Retinal pigment epithelial cell (primary cell): ENCODE data around the gene RERE.

Source experiments
- DNase-seq: peaks from one replicate; pipeline ENCODE4 v3.0.0-alpha.2; 2010; ENCODE audit warnings: low read depth
- H3K4me3 ChIP-seq: 2 replicates; pipeline ENCODE4 v1.5.1; 2011; ENCODE audit warnings: mild to moderate bottlenecking, low read length, control low read depth, moderate library complexity
- TF ChIP-seq, protein P1 (sequence below): conservative IDR thresholded peaks from 2 replicates; pipeline ENCODE4 v1.5.1; 2011; ENCODE audit warnings: low read depth, low read length, control low read depth, inconsistent platforms

Gene RERE

DNA sequence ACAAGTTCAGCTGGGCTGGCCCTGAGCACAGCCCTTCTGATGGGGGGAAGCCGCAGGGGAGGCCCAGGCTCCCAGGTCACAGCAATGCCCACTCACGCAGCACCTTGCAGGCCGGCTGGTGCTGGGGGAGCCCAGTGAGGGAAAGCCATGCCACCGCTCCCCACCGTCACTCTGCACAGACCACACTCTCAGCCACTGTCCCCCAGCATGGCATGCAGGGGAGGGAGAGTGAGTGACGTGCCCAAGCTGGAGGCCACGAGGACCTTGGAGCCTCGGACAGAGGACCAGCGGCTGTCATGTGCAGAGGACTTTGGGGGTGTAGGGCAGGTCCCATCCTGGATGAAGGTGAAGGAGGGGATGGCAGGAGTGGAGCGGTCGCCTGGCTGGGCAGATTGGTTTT is 474.4 kb downstream of the RERE start:
- DNase-seq: no peak
- H3K4me3 ChIP-seq: no peak overlapping the region
- TF ChIP-seq, protein P1, sequence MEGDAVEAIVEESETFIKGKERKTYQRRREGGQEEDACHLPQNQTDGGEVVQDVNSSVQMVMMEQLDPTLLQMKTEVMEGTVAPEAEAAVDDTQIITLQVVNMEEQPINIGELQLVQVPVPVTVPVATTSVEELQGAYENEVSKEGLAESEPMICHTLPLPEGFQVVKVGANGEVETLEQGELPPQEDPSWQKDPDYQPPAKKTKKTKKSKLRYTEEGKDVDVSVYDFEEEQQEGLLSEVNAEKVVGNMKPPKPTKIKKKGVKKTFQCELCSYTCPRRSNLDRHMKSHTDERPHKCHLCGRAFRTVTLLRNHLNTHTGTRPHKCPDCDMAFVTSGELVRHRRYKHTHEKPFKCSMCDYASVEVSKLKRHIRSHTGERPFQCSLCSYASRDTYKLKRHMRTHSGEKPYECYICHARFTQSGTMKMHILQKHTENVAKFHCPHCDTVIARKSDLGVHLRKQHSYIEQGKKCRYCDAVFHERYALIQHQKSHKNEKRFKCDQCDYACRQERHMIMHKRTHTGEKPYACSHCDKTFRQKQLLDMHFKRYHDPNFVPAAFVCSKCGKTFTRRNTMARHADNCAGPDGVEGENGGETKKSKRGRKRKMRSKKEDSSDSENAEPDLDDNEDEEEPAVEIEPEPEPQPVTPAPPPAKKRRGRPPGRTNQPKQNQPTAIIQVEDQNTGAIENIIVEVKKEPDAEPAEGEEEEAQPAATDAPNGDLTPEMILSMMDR: no peak

DNA sequence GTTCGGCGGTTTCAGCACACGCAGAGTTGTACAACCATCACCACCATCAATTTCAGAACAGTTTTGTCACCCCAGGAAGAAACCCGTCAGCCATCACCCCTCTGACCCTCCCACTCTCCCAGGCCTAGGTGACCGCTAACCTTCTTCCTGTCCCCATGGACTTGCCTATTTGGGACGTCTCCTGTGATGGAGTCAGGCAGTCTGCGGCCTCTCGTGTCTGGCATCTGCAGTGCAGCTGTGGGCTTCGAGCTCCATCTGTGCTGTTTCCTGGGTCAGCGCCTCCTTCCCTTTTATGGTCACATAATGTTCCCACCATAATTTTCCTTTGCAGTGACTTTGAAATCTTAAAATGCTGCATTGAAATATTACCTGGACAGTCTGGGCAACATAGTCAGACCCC is 475.1 kb downstream of the RERE start:
- H3K4me3 ChIP-seq: no peak overlapping the region
- TF ChIP-seq, protein P1: no peak
- no peak for DNase-seq

DNA sequence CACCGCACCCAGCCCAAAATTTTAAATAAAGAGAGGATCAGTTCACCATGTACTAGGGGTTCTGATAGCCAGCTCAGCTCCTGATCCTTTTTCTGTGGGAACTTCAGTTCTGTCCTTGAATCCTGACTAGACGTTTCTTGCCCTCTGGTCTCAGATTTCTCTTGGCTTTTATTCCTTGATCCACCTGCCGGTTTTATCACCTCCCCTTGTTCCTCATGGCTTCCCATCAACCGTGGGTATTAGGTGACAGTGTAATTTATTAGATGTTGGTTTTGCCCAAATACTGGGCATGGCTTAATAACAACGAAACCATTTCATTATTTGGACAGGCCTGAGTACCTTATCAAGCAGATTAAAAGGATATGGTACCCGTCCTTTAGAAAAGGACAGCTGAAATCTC is 477.0 kb downstream of the RERE start:
- TF ChIP-seq, protein P1: no peak
- DNase-seq: no peak
- no peak overlapping the region for H3K4me3 ChIP-seq

DNA sequence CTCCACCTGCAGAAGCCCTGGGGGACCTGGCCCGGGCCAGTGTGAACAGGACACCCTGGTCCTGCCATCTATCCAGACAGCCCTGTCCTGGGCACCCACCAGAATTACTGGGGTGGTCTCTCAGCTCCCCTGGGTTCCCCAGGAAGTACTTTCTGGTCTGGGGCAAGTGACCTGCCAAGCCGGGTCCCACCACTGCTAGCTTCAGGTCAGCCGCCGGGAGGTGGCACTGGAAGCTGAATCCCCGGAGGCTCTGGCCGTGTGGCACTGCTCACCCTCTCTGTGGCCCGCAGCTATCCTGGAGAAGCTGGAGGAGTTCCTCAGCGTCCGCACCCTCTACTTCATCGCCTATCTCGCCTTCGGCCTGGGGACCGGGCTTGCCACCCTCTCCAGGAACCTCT is 478.2 kb downstream of the RERE start:
- TF ChIP-seq, protein P1: no peak
- no peak for DNase-seq

DNA sequence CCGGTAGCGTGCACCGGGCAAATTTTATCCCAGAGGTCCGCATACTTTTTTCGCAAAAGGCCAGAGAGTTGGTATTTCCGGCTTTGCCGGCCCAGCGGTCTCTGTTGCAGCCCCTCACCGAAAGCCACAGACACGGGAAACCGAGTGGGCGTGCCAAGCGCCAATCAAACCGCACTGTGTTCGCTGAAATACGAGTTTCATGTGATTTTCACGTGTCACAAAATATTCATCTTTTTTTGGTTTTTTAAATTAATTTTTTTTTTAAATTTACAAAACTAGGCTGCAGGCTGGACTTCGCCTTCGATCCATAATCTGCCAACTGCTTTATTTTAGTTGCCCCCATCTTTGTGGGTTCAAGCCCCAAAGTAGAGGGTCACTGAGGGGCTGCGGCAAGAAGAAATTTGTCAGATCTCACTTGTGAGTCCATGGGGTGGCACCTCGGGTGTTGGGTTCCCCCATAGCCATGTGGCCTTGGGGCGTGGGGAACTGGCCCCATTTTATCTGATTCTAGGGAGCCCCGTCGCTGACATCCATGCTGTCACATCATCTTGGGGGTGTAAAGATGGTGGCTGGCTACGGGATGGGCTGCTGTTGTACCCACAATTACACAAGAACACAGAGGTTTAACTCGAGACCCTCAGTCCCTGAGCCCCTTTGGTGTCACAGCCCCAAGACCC is 478.8 kb downstream of the RERE start:
- TF ChIP-seq, protein P1: no peak
- H3K4me3 ChIP-seq: no peak overlapping the region
- DNase-seq: no peak

More for the DNA sequence above, 478.2 kb downstream of the RERE start:
- H3K4me3 ChIP-seq: no peak overlapping the region

DNA sequence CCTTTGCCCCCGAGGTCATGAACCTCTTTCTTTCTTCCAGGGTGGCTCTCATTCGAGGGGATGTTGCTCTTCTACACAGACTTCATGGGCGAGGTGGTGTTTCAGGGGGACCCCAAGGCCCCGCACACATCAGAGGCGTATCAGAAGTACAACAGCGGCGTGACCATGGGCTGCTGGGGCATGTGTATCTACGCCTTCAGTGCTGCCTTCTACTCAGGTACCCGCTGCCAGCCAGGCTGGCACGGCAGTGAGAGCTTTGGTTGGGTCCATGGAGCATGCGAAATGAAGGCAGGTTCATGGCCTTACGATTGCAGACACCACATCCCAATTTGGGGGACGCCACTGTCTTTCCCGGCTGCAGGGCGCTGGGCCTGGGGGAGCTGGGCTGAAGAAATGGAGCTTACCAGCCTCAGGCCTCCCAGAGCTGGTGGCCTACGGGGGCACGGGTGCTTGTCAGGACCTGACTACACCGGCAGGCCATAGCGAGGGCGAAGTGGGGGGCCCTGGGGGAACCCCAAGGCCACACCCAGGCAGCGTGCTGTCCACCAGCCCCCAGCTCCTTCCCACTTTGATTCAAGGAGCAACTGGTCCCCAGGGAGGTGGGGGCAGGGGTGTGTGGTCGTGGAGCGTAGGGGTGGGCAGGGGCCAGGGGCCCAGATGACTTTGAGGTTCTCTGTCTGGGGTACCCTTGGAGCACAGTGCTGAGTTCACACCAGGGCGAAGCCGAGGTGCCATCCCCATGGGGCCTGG is 479.5 kb downstream of the RERE start:
- TF ChIP-seq, protein P1: no peak
- no peak overlapping the region for H3K4me3 ChIP-seq
- no peak for DNase-seq

DNA sequence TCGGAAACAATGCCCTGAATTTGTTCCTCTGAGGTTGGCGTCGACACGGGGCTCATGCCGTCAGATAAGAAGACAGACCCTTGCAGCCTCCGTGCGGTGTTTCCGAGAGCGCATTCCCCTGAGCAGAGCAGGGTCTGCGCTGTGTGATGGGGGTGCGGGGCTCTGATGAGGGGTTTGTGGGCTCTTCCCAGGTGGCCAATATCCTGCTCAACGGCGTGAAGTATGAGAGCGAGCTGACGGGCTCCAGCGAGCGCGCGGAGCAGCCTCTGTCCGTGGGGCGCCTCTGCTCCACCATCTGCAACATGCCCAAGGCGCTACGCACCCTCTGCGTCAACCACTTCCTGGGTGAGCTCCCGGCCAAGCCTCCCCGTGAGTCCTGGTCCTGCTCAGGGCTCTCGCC is 482.2 kb downstream of the RERE start:
- TF ChIP-seq, protein P1: no peak
- no peak for DNase-seq
- no peak overlapping the region for H3K4me3 ChIP-seq
